HG03139 (cell line): ENCODE measurements around the gene POLN.

Experiments
- ATAC-seq: cut with Tn5 transposase; IDR thresholded peaks from one replicate; pipeline ENCODE4 v1.9.1; 2021; ENCODE audit not compliant: unreplicated experiment

The POLN gene

DNA sequence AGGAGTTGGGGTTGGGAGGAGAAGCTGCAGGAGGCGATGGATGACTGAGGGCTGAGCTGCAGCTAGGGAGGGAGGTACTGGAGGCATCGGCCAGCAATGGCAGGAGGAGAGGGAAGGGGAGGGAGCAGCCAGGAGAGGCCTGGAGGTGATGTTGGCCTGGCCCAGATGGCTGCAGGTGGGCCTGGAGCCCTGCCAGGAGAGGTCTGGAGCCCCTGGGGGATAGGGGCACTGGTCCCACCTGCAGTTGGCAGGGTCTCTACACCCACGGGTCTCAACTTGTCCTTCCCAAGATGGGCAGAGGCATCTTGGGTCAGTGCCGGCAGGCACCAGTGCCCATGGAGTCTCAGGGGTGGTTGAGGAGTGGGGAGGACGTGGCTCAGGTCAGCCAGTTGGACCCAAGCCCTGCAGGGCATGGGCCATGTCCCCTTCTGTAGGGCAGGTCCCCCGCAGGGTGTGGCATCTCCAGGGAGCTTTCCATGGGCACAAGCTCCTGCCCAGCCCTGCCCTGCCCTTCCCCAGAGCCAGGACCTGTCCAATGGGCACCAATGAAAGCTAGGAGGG is 22.6 kb upstream of the POLN start:
- no peak for ATAC-seq

DNA sequence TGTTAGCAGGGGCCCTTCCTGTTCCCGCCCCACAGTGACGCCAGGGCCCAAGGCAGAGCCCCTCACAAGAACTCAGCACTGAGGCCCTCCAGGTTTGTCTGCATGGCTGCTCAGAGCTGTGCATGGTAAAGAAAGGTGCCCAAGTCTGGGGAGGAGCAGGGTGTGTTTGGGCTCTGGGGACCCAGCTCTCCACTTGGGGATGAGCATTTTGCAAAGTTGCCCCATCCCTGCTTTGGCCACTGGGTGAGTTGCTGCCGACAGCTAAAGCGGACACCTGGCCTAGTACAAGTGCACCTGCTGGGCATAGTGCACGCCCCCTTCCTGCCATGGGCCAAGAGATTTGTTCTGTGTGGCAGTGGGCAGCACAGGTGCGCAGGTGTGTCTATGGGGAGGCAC is 22.0 kb upstream of the POLN start:
- ATAC-seq, result no peak

DNA sequence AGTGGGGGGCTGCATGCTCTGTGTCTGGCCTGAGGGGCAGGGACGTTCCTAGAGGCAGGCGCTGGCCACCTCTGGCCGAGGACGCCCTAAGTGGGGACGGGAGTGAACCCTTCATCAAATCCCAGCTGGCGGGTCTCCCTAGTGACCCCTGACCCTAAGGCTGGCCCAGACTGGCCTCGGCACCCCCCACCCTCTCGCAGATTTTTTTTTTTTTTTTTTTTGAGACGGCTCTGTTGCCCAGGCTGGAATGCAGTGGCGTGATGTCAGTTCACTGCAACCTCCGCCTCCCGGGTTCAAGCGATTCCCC is 21.0 kb upstream of the POLN start:
- no peak for ATAC-seq

DNA sequence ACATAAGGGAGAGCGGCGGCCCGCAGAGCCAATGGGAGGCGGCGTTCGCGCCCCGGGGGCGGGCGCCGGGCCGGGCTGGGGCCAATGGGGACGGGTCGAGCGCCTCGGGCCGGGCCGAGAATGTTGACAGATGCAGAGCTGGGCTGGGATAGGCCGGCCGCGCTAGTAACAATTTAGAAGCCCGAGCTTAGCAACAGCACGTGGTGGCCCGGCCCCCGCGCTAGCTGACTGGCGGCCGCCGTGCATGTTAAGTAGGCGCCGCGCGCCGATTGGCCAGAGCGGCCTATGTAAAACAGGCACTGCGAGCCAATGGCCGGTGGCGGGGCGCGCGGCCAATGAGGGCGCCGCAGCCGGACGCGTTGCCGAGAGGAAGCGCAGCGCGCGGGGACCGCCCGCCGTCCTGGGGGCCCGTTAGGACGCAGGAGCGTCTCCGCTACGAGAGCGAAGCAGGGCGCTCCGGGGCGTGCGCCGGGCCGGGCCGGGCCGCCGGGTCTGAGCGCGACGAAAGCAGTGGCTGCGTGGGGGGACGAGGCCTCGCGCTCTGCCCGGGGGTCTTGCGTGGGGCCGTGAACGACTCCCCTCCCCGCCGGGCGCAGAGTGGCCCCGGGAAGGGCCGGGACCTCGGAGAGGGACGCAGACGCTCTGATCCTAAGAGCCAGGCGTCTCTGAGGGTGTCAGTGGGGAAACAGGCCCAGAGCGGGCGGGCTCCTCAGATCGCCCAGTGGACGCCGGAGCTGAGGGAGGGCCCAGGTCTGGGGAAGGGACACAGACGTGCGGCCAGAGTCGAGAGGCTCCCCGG is 20.4 kb upstream of the POLN start:
- ATAC-seq, result peak; percentile 85

DNA sequence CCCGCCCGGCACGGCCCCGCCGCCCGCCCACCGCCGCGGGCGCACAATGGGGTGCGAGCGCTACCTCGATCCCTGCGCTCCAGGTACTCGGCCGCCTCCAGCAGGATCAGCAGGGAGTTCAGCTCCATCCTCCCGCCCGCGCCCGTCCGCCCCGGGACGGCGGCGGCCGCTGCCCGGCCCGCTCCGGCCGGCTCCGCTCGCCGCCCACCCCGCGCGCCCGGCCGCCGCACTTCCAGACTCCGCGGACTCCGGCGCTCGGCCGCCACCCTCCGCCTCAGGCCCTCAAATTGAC is 19.9 kb upstream of the POLN start, which contains the start of gene MXD4:
Gene MXD4, minus strand, starts transcription at position 257 of the 292 bp plus-strand sequence. Its CDS starts 129 bp downstream, at position 128.
- ATAC-seq, result no peak

DNA sequence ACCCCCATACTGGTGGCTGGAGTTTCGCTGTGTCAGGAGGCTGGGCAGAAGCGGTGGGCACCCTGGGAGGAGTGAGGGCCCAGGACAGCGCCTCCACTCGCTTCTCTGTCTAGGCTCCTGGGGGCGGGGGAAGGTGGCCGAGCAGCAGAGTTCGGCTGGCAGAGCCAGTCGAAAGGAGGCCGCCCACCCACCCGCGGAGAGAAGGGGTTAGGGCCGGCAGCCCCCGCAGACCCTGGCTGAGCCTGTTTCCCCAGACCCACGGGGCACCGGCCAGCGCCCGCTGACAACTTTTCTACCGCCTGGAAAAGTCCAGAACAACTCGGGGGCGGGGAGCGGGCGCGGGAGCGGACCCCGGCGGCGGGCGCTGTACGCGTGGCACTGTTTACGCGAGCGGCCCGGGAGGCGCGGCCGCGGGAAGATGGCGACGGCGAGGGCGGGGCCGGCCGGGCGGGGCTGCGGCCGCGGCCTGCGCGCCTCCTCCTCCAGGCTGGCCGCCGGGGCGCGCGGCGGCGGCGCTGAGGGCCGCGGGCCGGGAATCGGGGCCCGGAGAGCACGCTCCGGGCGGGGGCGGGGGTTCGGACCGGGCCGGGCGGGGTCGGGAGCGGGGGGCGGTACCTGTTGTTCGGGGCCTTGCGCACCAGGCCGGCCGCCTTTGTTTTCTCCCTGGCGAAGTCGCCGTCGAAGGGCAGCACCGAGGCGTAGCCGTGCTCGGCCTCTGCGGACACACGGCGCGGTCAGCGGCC is 19.4 kb upstream of the POLN start:
- no peak for ATAC-seq

DNA sequence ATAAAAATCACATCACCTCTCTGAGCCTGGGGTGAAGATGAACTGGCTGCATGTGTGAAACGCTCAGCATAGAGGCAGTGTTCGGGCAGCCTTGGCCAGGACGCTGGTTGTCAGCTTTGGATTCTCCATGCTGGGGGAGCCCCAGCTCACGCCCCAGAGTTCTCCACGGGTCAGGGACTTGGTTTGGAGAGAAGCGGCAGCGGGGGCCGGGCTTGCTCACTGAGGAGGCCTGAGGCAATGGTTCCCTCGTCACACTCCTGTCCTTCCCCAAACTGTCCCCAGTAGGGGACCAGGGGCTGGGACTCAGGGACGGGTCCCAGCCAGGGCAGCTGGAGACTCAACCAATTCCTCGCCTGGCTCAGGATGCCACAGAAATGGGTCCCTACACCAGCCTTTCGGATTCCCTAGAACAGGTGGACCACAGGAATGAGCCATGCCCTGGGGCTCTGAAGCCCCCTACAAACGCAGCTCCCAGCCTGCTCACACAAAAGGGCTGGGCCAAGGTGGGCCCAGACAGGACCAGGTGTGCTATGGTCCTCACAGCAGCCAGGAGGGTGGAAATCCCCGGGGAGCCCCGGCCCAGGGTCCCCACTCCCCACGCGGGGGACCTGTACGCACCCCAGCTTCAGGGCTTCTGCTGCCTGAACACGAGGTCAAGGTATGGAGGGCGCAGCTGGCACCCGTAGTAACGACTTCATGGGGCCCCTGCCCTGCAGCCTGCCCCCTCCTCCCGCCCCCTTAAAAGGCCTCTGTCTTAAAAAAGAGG is 18.6 kb upstream of the POLN start:
- ATAC-seq, result no peak

DNA sequence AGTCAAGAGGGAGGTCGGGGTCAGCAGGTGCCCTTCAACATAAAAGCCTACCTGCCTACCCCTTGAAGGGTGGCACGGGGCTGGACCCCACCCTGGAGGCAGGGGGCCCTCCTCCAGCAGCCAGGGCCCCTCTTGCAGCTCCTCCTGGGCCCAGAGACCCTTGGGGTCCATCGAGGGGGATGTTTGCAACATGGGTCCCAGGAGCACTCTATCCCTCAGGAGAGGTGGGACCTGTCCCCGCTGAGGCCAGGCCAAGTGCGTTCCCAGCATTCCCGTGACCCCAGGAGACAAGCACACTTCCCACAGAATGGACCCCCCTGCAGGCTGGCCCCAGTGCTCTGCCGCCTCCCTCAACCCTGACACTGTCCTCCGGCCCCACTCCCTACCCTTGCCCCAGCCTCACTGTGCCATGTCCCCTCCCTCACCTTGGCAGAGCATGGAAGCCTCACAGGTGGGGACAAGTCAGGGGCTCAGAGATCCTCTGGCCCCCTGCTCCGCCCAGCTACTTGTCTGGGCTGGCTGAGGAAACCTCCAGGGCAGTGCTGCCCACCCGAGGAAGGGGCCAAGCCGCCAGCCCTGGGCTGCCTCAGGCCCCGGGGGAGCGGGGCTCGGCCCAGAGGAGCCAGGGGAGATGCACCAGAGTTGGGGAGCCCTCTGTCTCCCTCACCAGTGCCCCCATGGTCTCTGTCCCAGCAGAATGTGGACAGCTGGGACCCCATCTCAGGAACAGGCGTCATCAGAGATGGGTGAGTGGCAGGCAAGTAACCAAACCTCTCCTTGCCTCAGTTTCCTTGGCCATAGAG is 17.8 kb upstream of the POLN start:
- no peak for ATAC-seq

DNA sequence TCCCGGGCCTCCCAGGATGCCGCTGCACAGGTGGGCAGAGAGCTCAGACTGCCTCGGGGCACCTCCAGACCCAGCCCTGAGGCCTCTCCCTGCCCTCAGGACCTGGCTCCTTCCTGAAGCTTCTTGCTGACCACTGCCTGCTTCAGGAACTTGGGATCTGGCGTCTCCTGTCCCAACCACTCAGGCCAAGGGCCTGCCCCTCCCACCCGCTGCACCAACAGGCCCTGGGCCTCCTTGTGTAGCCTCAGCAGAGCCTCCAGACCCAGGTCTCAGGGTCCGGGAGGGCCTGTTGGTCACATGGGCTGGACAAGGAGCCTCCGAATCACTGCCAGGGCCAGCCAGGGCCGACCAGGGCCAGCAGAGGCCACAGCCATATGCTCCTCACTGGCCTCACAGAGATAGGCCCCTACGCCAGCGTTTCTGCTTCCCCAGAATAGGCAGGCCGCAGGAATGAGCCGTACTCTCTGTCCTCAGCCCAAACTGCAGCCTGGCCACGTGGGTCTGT is 17.2 kb upstream of the POLN start:
- no peak for ATAC-seq

DNA sequence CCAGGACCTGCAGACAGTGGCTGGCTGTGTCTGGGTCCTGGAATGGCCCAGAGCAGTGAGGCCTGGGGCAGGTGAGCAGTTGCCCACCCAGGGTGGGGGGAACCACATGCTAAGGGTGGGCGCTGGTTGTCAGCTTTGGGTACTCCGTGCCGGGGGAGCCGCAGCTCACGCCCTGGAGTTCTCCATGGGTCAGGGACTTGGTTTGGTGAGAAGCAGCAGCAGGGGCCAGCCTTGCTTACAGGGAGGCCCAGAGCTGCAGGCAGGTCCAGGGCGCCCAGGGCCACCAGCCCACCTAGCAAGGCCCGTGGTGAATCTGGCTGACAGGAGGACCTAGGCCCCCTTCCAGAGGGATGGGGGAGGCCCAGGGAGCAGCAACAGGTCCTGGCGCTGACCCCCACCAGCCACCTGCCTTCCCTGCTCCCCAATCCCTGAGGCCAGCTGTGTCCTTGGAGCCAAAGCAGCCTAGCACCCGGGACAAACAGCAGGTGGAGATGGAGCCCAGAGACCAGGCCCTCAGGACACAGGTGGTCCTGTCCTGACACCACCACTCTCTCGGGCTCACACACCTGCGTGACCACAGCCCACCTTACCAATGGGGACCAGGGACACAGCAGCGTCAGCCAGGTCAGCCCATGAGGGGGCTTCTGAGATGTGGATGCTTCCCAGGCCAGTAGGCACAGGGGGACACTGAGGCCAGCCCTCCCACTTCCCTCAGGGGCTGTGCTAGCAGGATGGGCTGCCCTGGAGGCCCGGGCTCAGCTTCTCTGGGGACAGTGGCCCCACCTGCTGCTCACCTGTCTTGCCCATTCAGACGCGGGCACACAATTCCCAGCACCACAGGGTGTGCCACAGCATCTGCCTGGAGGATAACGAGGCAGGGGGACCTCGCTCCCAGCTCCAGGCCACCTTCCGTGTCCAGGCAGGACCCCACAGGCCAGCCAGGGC is 16.4 kb upstream of the POLN start:
- ATAC-seq, result no peak

DNA sequence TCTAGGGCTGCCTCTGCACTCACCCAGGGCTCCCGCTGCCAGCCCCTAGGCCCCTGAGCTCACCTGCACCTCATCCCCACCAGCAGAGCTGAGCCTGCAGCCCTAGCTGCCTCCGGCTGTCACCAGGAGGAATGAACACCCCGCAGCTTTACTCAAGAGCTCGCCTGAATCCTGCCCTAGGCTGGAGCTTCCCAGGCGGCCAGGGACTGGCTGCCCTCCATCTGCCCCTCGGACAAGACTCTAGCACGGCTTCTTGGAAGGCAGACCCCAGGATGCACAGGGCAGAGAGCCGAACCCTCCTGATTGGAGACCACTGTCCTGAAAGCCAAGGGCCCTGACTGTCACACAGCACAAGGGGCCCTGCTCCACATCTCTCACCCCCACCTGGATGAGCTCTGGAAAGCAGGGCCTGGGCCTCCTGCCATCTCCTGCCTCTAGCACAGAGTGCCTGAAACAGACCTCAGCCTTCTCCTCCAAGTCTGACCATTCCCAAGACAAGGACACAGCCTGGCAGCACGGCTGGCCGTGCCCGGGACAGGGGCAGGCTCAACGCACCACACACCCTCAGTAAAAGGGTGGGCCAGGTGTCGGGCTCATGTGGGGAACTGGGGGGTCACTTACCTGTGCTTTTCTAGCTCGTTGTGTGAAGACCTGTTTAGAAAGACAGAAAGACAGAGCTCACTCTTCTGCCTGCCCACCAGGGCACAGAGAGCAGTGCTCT is 15.6 kb upstream of the POLN start:
- ATAC-seq, result no peak

DNA sequence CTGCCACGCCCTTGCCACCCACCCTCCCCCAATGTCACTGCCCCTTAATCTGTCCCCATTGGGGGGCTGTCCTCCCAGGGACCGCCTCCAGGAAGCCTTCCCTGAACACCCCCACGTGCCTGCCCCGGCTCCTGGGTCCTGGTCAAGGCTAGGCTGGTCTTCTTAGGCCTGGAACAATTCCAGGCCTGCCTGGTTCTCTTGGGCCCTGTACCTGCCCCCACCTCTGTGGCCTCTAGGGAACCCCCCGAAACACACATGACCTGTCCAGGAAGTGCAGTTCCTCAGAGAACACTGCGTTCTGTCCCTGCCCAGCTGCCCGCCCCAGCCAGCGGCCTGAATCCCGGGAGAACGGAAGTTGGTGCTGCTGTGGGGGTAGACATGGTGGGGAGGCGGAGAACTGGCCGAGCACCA is 14.9 kb upstream of the POLN start:
- no peak for ATAC-seq

DNA sequence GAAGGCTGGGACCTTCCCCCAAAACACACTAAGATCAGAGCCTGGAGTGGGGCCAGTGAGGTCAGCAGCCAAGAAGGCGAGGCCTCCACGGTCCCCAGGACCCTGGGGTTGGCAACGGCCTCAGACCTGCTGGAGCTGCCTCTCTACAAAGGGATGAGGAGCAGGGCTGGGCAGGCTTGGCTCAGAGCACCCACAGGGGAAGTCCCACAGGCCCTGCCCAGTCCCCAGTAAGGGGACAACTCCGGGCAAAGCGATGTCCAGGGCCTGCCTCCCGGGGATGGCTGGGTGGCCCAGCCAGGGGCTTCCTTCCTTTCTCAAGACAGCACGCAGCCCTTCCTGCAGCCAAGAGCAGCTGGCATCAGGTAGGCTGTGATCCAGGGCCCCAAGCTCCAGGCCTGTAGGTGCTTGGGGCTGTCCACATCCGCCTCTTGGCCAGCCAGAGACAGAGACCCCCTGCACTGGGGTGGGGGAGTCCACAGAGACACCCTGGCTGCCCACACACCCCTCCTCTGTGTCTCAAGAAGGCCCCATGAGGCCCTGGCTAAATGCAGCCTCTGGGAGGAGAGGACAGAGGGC is 14.3 kb upstream of the POLN start:
- ATAC-seq, result no peak

DNA sequence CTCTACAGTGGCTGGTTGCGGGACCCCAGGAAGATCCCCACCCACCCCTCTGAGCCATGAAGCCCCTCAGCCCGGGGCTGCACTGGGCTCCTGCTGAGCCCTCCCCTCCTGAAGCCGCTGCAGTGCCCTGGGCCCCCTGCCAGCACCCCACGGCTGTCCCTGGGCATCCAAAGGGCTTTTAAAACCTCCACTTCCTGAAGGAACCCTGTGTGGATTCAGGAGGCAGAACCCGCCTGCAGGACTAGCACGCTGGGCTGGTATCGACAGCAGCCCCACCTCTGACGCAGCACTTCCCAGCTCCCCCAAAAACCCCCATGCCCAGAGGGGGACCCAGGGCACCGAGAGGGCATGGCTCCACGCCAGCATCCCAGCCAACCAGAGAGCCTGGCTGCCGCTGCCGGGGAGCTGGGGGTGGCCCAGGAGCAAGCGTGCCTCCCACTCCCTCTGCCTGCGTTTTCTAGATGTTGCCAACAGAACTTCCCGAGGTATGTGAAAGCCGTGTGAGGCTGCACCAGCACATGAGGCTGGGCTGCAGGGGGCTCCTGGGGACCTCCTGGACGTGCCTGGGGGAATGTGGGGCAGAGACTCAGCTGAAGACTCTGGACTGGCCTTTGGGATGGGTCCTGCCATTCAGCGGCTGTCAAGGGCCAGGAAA is 13.7 kb upstream of the POLN start:
- ATAC-seq, result no peak

DNA sequence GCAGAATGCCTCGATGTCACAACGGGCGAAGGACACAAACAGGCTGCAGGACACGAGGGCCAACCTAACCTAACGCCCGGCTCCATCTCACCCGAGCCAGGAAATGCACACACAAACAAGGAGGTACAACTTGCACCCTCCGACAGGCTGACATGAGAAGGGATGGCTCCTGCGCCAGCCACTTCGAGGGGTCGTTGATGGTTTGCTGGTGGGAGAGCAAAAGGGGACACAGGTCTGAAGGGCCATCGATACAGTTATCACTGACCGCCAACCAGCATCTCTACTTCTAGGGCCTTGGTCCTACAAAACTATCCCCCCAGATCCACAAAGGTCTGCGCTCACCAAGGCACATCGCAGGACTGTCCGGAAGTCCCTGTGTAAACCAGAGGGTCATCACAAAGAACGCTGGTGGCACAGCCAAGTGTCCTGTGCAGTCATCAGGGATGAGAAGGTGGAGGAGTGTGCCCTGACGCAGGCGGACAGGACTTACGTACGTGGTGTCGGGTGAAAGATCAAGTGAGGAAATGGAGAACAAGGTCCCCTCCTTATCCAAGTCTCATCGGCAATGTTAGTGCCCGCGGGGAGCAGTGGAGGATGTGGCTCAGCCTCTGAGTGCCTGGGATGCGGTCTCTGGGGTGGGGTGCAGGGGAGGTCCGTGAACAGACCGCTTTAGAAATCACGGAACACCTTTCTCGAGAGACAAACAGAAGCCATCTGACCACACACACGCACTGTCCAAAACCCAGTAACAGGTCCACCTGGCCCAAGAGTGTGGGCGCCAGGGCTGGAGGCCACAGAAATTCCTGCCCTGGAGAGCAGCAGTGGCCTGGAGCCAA is 13.0 kb upstream of the POLN start:
- no peak for ATAC-seq

DNA sequence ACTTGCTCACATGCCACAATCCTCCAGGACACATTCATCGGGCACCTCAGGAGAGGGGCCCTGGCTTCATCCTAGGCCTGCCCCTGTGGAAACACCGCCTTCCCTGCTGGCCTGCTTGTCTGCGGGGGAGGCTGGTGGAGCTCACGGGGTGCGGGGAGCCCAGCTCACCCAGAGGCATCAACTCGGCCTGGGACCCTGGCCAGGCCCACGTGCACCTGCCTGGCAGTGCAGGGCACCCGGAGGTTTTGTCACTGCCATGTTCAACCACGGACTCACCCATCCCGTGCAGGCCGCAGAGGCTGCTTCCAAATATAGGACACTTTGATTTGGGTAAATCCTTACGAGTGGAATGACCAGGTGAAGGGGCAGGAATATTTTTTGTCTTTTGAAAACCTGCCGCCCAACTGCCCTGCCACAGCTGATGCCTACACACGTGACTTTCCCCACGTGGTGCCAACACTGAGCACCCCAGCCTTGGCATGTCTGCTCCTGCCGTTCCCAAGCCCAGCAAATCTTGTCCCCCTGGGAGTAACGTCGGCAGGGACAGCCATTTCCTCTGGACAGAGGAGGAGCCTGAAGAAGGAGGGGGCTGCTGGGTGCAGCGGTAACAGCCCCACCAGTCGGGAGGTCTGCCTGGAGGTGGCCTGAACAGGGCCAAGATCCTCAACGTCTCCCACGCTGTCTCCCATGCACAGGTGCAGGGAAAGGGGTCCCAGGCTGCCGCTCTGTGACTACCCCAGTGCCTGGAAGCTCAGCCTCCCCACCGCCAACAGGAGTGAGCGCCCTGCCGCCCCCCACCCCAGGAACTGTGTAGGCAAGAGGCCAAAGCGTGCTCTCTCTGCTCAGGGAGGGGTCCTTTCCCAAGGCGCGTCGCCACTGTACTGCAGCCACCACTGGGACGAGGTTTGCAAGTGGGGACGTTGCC is 11.5 kb upstream of the POLN start:
- no peak for ATAC-seq
